ENCODE measurements around the gene CCDC127. TPM values are rescaled to one million over a fixed set of nuclear protein-coding genes. Genes with fewer than 3 reads are reported as not detected.

The CCDC127 gene
- polyA plus RNA-seq, 4 donors: 11.2 to 16.6 (median 14.1) TPM

Other genes with a start within 250 kb of the CCDC127 start
- gene PLEKHG4B, start 126.0 kb downstream of the CCDC127 start, polyA plus RNA-seq (ENCODE audit: insufficient read length in 4 of 4): 10 to 100 TPM in 3 of 4 donors, 1 to 10 TPM in 1; 9.1 to 21.6 (median 13.4) TPM
- under 1 TPM in 2 of 4 donors, not detected in 2; 0.08 to 0.11 TPM for gene LRRC14B, start 26.7 kb downstream of the CCDC127 start, polyA plus RNA-seq (ENCODE audit: insufficient read length in 4 of 4)
- 100 to 1,000 TPM; 139 to 150 (median 144) TPM for gene SDHA, start 167 bp upstream of the CCDC127 start, polyA plus RNA-seq (ENCODE audit: insufficient read length in 4 of 4)
- 100 to 1,000 TPM; 129 to 144 (median 132) TPM for gene PDCD6, start 53.5 kb upstream of the CCDC127 start, polyA plus RNA-seq (ENCODE audit: insufficient read length in 4 of 4)
- gene AHRR, start 103.6 kb upstream of the CCDC127 start, polyA plus RNA-seq (ENCODE audit: insufficient read length in 4 of 4): 1 to 10 TPM; 1.9 to 3.2 (median 2.6) TPM
- gene EXOC3, start 225.0 kb upstream of the CCDC127 start, polyA plus RNA-seq (ENCODE audit: insufficient read length in 4 of 4): 10 to 100 TPM; 52.1 to 77.3 (median 61.9) TPM